Hepatocyte (in vitro differentiated cells): ENCODE data around the gene ZNF598. TPM values are rescaled to one million over a fixed set of nuclear protein-coding genes. Genes with fewer than 3 reads are reported as not detected.
A peak's percentile ranks its signal among the peaks of the same experiment; 100 is the strongest.

ENCODE experiments used
- DNase-seq: peaks from one replicate; pipeline ENCODE4 v3.0.0-alpha.2; 2016; ENCODE audit warnings: low spot score
- H2AFZ ChIP-seq: fragments of 200-600 bp; sonication (generic); 2 replicates; pipeline ENCODE4 v1.6.0; 2016; ENCODE audit warnings: antibody characterized with exemption, mild to moderate bottlenecking
- H3K27ac ChIP-seq: fragments of 200-600 bp; sonication (generic); 2 replicates; pipeline ENCODE4 v1.5.1; 2016; ENCODE audit warnings: mild to moderate bottlenecking
- H3K27me3 ChIP-seq: fragments of 200-600 bp; sonication (generic); 2 replicates; pipeline ENCODE4 v1.6.1; 2016
- H3K36me3 ChIP-seq: fragments of 200-600 bp; sonication (generic); replicated peaks from 2 replicates; pipeline ENCODE4 v1.5.1; 2016; ENCODE audit warnings: low read depth; ENCODE audit not compliant: insufficient read depth
- H3K4me1 ChIP-seq: fragments of 200-600 bp; sonication (generic); 2 replicates; pipeline ENCODE4 v1.5.1; 2016; ENCODE audit warnings: mild to moderate bottlenecking, moderate library complexity; ENCODE audit not compliant: insufficient read depth
- H3K4me2 ChIP-seq: fragments of 200-600 bp; sonication (generic); 2 replicates; pipeline ENCODE4 v1.6.0; 2016
- H3K4me3 ChIP-seq: fragments of 200-600 bp; sonication (generic); 2 replicates; pipeline ENCODE4 v1.5.1; 2016; ENCODE audit warnings: mild to moderate bottlenecking
- H3K79me2 ChIP-seq: fragments of 200-600 bp; sonication (generic); 2 replicates; pipeline ENCODE4 v1.6.0; 2017; ENCODE audit warnings: mild to moderate bottlenecking
- H3K9me2 ChIP-seq: fragments of 200-600 bp; sonication (generic); replicated peaks from 2 replicates; pipeline ENCODE4 v1.6.0; 2017; ENCODE audit warnings: mild to moderate bottlenecking; ENCODE audit not compliant: insufficient read depth
- H3K9me3 ChIP-seq: fragments of 200-600 bp; sonication (generic); 2 replicates; pipeline ENCODE4 v1.5.1; 2016; ENCODE audit warnings: low read depth, mild to moderate bottlenecking
- H4K20me1 ChIP-seq: fragments of 200-600 bp; sonication (generic); 2 replicates; pipeline ENCODE4 v1.6.0; 2016; ENCODE audit warnings: mild to moderate bottlenecking; ENCODE audit not compliant: insufficient read depth, poor library complexity, severe bottlenecking
- EZH2 ChIP-seq: fragments of 200-600 bp; sonication (generic); IDR thresholded peaks from 2 replicates; pipeline ENCODE4 v1.6.1; 2016; ENCODE audit warnings: antibody characterized with exemption, mild to moderate bottlenecking, borderline replicate concordance
- EZH2phosphoT487 ChIP-seq: fragments of 200-600 bp; sonication (generic); IDR thresholded peaks from one replicate; pipeline ENCODE4 v1.6.1; 2018; ENCODE audit warnings: antibody characterized with exemption, mild to moderate bottlenecking, low read depth, moderate library complexity; ENCODE audit not compliant: unreplicated experiment, severe bottlenecking
- WGBS: methylation state at CpG from one replicate; pipeline ENCODE4 v1.1.6; 2016; ENCODE audit warnings: low lambda C conversion rate; ENCODE audit errors: missing lambda C conversion rate; 5-methylcytosine and 5-hydroxymethylcytosine counted together
- polyA plus RNA-seq: library from polyadenylated mRNA; unstranded; fragments of >200 nt; fragmentation: Nextera tagmentation; extraction: Ambion mirVana; gene quantifications from 2 replicates; pipeline ENCODE4 v1.2.1, GENCODE V29; 2016
- total RNA-seq: library from RNA; depleted of rRNA; stranded (reverse); fragments of >200 nt; gene quantifications from 2 replicates; pipeline ENCODE4 v1.2.3, GENCODE V29; 2014
- TF ChIP-seq, protein P1 (sequence below): fragments of 200-600 bp; sonication (generic); IDR thresholded peaks from 2 replicates; pipeline ENCODE4 v1.5.1; 2016; ENCODE audit warnings: antibody characterized with exemption, mild to moderate bottlenecking; ENCODE audit not compliant: poor library complexity

Gene ZNF598
- total and polyA plus RNA-seq, 2 experiments from 2014 or later, result 22.8 to 29.5 TPM

DNA sequence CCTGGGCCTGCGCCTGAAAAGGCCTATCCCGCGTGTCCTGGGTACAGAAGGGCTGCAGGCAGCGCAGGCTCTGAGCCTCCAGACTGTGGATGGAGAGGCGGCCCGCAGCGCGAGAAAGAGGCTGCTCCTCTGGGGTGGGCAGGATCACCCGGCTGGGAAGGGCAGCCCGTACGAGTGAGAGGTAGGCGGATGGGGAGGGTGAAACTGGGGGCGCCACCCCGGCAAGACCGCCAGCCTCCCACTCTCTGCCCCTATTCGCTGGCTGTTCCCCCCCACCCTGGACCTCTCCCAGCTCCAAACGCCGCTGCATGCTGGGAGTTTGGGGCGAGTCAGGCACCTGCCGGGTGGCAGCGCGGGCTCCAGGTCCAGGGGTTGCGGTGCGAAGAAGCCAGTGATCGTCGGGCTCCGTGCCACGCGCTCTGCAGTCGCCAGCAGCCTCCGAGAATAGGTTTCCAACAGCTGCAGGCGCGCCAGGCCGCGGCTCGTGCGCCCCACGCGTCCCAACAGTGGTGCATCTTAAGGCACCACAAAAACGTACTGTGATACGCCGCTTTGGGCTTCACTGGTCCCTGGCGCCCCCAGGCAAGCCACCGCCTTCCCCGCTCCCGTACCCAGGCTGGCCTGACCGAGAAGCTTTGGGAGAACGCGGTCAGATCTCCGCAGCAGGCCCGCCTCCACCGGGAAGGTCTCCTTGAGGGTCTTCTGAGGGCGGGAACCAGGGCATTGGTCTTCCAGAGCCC is 29.4 kb downstream of the ZNF598 start:
- no peak for DNase-seq
- 24% methylated on average over 45 of the region's 53 CpGs for WGBS
- peak overlapping the region; percentile 66 for H3K27ac ChIP-seq
- no peaks in the 10 kb centered on the region for H4K20me1 ChIP-seq
- H3K9me3 ChIP-seq, result no peaks in the 10 kb centered on the region
- peaks cover 23% of the 10 kb centered on the region for H3K4me1 ChIP-seq
- no peak overlapping the region for H2AFZ ChIP-seq
- no peak overlapping the region for H3K4me3 ChIP-seq
- no peaks in the 10 kb centered on the region for H3K36me3 ChIP-seq
- H3K27me3 ChIP-seq, result peaks cover 39% of the 10 kb centered on the region
- peak; percentile 22 for TF ChIP-seq EZH2
- TF ChIP-seq, protein P1, sequence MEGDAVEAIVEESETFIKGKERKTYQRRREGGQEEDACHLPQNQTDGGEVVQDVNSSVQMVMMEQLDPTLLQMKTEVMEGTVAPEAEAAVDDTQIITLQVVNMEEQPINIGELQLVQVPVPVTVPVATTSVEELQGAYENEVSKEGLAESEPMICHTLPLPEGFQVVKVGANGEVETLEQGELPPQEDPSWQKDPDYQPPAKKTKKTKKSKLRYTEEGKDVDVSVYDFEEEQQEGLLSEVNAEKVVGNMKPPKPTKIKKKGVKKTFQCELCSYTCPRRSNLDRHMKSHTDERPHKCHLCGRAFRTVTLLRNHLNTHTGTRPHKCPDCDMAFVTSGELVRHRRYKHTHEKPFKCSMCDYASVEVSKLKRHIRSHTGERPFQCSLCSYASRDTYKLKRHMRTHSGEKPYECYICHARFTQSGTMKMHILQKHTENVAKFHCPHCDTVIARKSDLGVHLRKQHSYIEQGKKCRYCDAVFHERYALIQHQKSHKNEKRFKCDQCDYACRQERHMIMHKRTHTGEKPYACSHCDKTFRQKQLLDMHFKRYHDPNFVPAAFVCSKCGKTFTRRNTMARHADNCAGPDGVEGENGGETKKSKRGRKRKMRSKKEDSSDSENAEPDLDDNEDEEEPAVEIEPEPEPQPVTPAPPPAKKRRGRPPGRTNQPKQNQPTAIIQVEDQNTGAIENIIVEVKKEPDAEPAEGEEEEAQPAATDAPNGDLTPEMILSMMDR, result no peak
- peak overlapping the region; percentile 75 for H3K4me2 ChIP-seq
- H3K9me2 ChIP-seq, result no peaks in the 10 kb centered on the region
- H3K79me2 ChIP-seq, result peaks cover 8% of the 10 kb centered on the region

DNA sequence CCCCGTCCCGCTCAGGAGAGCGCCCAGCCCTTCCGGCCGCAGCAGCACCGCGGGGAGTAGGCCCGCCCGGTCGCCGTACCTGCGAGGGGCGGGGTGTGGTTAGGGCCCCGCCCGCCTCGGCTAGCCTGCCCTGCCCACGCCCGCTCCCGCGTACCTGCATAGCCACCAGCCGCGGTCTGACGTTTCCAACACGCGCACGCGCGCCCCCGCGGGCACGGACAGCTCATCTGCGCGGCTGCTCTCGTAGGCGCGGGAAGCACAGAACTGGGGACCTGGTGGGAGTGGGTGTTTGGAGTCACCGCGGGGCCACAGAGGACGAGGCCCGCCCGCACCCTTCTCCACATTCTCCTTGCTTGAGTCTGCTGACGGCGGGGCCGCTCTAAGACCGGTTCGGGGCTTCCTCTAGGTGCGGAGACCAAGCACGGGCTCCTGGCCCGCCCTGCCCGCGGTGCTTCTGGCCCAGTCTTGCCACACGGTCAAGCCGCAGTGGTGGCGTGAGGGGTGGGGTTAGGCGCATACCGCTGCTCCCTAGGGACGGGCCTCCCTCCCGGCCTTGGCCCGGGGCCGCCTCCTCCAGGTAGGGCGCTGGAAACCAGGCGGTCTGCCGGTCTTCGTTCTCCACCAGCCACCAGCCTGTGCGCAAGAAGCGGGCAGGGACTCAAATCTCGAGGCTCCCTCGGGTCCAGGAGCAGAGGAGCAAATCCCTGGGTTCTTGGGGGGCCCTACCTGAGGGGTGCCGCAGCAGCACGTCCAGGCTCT is 30.2 kb downstream of the ZNF598 start:
- H3K9me2 ChIP-seq, result no peaks in the 10 kb centered on the region
- TF ChIP-seq, protein P1, result no peak
- no peak overlapping the region for H2AFZ ChIP-seq
- no peak overlapping the region for H3K4me3 ChIP-seq
- H3K79me2 ChIP-seq, result peaks cover under 1% of the 10 kb centered on the region
- peaks cover 39% of the 10 kb centered on the region for H3K27me3 ChIP-seq
- H3K36me3 ChIP-seq, result no peaks in the 10 kb centered on the region
- peak overlapping the region; percentile 75 for H3K4me2 ChIP-seq
- H4K20me1 ChIP-seq, result no peaks in the 10 kb centered on the region
- peaks cover 16% of the 10 kb centered on the region for H3K4me1 ChIP-seq
- no peaks in the 10 kb centered on the region for H3K9me3 ChIP-seq
- peak; percentile 90 for DNase-seq
- peak overlapping the region; percentile 66 for H3K27ac ChIP-seq
- 16% methylated on average over 51 of the region's 70 CpGs for WGBS

DNA sequence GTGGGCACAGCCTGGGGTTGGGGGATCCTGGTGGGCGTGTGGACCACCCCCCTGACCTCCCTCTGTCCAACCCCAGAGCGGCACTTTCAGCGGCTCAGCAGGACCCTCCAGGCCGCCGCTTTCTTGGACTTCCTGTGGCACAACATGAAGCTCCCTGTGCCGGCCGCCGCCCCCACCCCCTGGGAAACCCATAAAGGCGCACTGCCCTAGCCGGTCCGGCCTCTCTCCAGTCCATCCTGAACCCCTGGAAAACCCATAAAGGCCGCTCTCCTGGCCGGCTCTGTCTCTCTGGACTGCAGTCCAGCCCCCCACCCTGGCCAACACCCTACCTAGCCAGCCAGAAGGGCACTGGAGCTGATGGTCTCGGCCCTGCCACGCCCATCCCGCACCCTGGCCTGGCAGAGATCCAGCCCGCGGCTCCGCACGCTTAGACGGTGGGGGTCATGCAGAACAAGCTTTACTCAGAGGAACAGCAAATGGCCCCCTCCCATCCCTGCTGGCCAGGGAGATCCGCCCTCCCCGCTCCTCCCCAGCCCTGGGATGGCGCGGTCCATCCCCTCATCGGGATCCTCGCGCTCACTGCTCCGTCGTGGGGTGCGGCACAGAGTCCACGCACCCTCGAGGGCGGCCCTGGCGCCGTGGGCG is 31.0 kb downstream of the ZNF598 start:
- Histone ChIP-seq H3K9me2 (no peaks in the 10 kb centered on the region), H3K4me1 (peaks cover 16% of the 10 kb centered on the region), H4K20me1 (no peaks in the 10 kb centered on the region), H3K9me3 (no peaks in the 10 kb centered on the region), H2AFZ (no peak overlapping the region), H3K79me2 (peaks cover 5% of the 10 kb centered on the region), H3K27me3 (peaks cover 39% of the 10 kb centered on the region), H3K4me2 (peak overlapping the region; percentile 75), H3K27ac (peak overlapping the region; percentile 48), H3K4me3 (no peak overlapping the region), H3K36me3 (no peaks in the 10 kb centered on the region)
- 79% methylated on average over 36 of the region's 37 CpGs for WGBS
- TF ChIP-seq EZH2phosphoT487 (no peak), EZH2 (no peak)
- TF ChIP-seq, protein P1, result no peak
- DNase-seq, result no peak
